GM12874 (cell line): ENCODE data around the gene ATP5PO.

ENCODE experiments used
- CTCF ChIP-seq: IDR thresholded peaks from 2 replicates; pipeline ENCODE4 v1.5.1; 2011; ENCODE audit warnings: low read depth, mild to moderate bottlenecking, control low read depth, low read length, moderate library complexity; ENCODE audit not compliant: insufficient read depth

The ATP5PO gene

GRCh38 chr21:33895356-33895755, 20.2 kb downstream of the ATP5PO start:
- TF ChIP-seq CTCF, result no peak

- TF ChIP-seq CTCF, result peak; percentile 46
These were observed 20.8 kb downstream of the ATP5PO start for GRCh38 chr21:33894736-33895288.

GRCh38 chr21:33893917-33894316, 21.7 kb downstream of the ATP5PO start:
- TF ChIP-seq CTCF, result no peak

- 0 out of 2 replicates have a peak, but pooled peaks have one; percentile 8 for TF ChIP-seq CTCF
These were observed 22.8 kb downstream of the ATP5PO start for GRCh38 chr21:33892853-33893252.

- no peak for TF ChIP-seq CTCF
These were observed 25.4 kb downstream of the ATP5PO start for GRCh38 chr21:33890187-33890586.

GRCh38 chr21:33886321-33886720, 29.3 kb downstream of the ATP5PO start:
- TF ChIP-seq CTCF, result no peak

GRCh38 chr21:33885172-33885514, 30.5 kb downstream of the ATP5PO start:
- TF ChIP-seq CTCF, result no peak
